Kidney epithelial cell (primary cell): ENCODE results near the gene MBNL1. TPM values are rescaled to one million over a fixed set of nuclear protein-coding genes. Genes with fewer than 3 reads are reported as not detected.

Experiments used
- DNase-seq: peaks from one replicate; pipeline ENCODE4 v3.0.0-alpha.2; 2010; ENCODE audit warnings: low read depth
- H3K27me3 ChIP-seq: 2 replicates; pipeline ENCODE4 v1.6.0; 2011; ENCODE audit warnings: low read length; ENCODE audit not compliant: control insufficient read depth, insufficient read depth
- H3K36me3 ChIP-seq: 2 replicates; pipeline ENCODE4 v1.5.1; 2011; ENCODE audit warnings: low read length; ENCODE audit not compliant: control insufficient read depth, insufficient read depth
- H3K4me3 ChIP-seq: 2 replicates; pipeline ENCODE4 v1.5.1; 2011; ENCODE audit warnings: low read depth, mild to moderate bottlenecking, control low read depth, low read length
- CTCF ChIP-seq: IDR thresholded peaks from 2 replicates; pipeline ENCODE4 v1.5.1; 2011; ENCODE audit warnings: mild to moderate bottlenecking, moderate library complexity, low read length, control low read depth, inconsistent platforms; ENCODE audit not compliant: insufficient read depth, poor library complexity, severe bottlenecking
- total RNA-seq: library from RNA; depleted of rRNA; stranded (reverse); fragments of >200 nt; gene quantifications from 2 replicates; pipeline ENCODE4 v1.2.3, GENCODE V29; 2015

Gene MBNL1
- total RNA-seq, 1 donor from 2014 or later: 47.5 TPM

GRCh38 chr3:152472672-152472954, 203.9 kb downstream of the MBNL1 start:
- Histone ChIP-seq H3K27me3 (no peaks in the 10 kb centered on the region), H3K36me3 (no peaks in the 10 kb centered on the region), H3K4me3 (no peak overlapping the region)
- DNase-seq: no peak
- TF ChIP-seq CTCF: no peak

GRCh38 chr3:152474585-152474984, 205.9 kb downstream of the MBNL1 start:
- Histone ChIP-seq H3K27me3 (no peaks in the 10 kb centered on the region), H3K4me3 (no peak overlapping the region), H3K36me3 (no peaks in the 10 kb centered on the region)
- peak; percentile 19 for DNase-seq
- TF ChIP-seq CTCF: peak; percentile 63

- Histone ChIP-seq H3K4me3 (no peak overlapping the region), H3K36me3 (no peaks in the 10 kb centered on the region), H3K27me3 (no peaks in the 10 kb centered on the region)
- no peak for DNase-seq
- TF ChIP-seq CTCF: no peak
Observed at GRCh38 chr3:152477422-152477821, 208.7 kb downstream of the MBNL1 start.

GRCh38 chr3:152480282-152480953, 211.7 kb downstream of the MBNL1 start:
- Histone ChIP-seq H3K36me3 (no peaks in the 10 kb centered on the region), H3K4me3 (no peak overlapping the region), H3K27me3 (no peaks in the 10 kb centered on the region)
- DNase-seq: no peak
- no peak for TF ChIP-seq CTCF

- Histone ChIP-seq H3K4me3 (no peak overlapping the region), H3K36me3 (no peaks in the 10 kb centered on the region), H3K27me3 (no peaks in the 10 kb centered on the region)
- no peak for DNase-seq
- no peak for TF ChIP-seq CTCF
Observed at GRCh38 chr3:152486364-152486763, 217.6 kb downstream of the MBNL1 start.

GRCh38 chr3:152488449-152488848, 219.7 kb downstream of the MBNL1 start:
- no peak for TF ChIP-seq CTCF
- Histone ChIP-seq H3K36me3 (no peaks in the 10 kb centered on the region), H3K4me3 (no peak overlapping the region)

More at GRCh38 chr3:152488449-152488848, 219.7 kb downstream of the MBNL1 start:
- no peak for DNase-seq
- no peaks in the 10 kb centered on the region for H3K27me3 ChIP-seq
